Measurements from ENCODE around the gene PRDX5. TPM values are rescaled to one million over a fixed set of nuclear protein-coding genes. Genes with fewer than 3 reads are reported as not detected.
A peak's percentile ranks its signal among the peaks of the same experiment; 100 is the strongest.

Gene PRDX5
- total and polyA plus RNA-seq, 2 experiments from 2014 or later = 212 to 312 TPM

- Mint-ChIP-seq H3K4me1 (peaks cover 13% of the 10 kb centered on the region), H3K27ac (peak overlapping the region; percentile 79; the same call in 1 of the 2 replicates), H3K36me3 (ENCODE audit: low read depth) (peaks cover 22% of the 10 kb centered on the region), H3K27me3 (ENCODE audit: insufficient read depth, low read depth, poor library complexity) (peaks cover 4% of the 10 kb centered on the region), H3K9me3 (no peaks in the 10 kb centered on the region), H3K4me3 (no peak overlapping the region)
- no peak for DNase-seq (ENCODE audit: low spot score)
- H3K36me3 ChIP-seq (ENCODE audit: insufficient read depth) = peaks cover 3% of the 10 kb centered on the region; the same call in 1 of the 2 replicates
- H3K27me3 ChIP-seq (ENCODE audit: insufficient read depth) = no peaks in the 10 kb centered on the region
- no peak overlapping the region; the same call in 1 of the 2 replicates for H2AFZ ChIP-seq
- TF ChIP-seq EZH2 (IDR thresholded peaks at IDR 0.05; ENCODE audit: low read depth, unreplicated experiment) (no peak), ZNF462 (CRISPR knock-in tag; IDR thresholded peaks at IDR 0.05) (no peak), CREB1 (CRISPR knock-in tag; IDR thresholded peaks at IDR 0.05; ENCODE audit: low read depth) (no peak), ZNF114 (CRISPR knock-in tag; IDR thresholded peaks at IDR 0.05) (no peak), STAT1 (IDR thresholded peaks at IDR 0.05; ENCODE audit: unreplicated experiment) (no peak)
- peaks cover 5% of the 10 kb centered on the region for H3K4me1 ChIP-seq (ENCODE audit: insufficient read depth)
- H3K27ac ChIP-seq (ENCODE audit: low read depth) = peak overlapping the region; percentile 94
- H4K20me1 ChIP-seq (replicated peaks; ENCODE audit: insufficient read depth) = no peaks in the 10 kb centered on the region
- H3F3A ChIP-seq (replicated peaks; ENCODE audit: low read depth) = 0 out of 2 replicates have a peak, but pooled peaks cover 8% of the 10 kb centered on the region
- peak; percentile 35 for ATAC-seq
- H3K9me2 ChIP-seq (ENCODE audit: insufficient read depth) = no peaks in the 10 kb centered on the region
- peak overlapping the region; percentile 55; the same call in 1 of the 2 replicates for H3K4me2 ChIP-seq
- H3K79me2 ChIP-seq (replicated peaks; ENCODE audit: insufficient read depth) = no peaks in the 10 kb centered on the region; the same call in 1 of the 2 replicates
- H3K4me3 ChIP-seq = peak overlapping the region; percentile 26; the same call in 1 of the 2 replicates
Measured at GRCh38 chr11:64324692-64325469, 7.0 kb downstream of the PRDX5 start.
